Stimulated activated CD8-positive, alpha-beta memory T cell treated with anti-CD3 and anti-CD28 coated beads, Interleukin-2, amount 100 ng/mL, for 48 hours (primary cell): Measurements from ENCODE around the gene GPC6.

Experiments used
- DNase-seq, 2 donors: peaks; one replicate each; pipeline ENCODE4 v3.0.0-alpha.2; 2020; ENCODE audit warnings: low read depth in 2 of 2

Gene GPC6

GRCh38 chr13:94033830-94034642 is 807.4 kb downstream of the GPC6 start:
- no peak for DNase-seq

DNA sequence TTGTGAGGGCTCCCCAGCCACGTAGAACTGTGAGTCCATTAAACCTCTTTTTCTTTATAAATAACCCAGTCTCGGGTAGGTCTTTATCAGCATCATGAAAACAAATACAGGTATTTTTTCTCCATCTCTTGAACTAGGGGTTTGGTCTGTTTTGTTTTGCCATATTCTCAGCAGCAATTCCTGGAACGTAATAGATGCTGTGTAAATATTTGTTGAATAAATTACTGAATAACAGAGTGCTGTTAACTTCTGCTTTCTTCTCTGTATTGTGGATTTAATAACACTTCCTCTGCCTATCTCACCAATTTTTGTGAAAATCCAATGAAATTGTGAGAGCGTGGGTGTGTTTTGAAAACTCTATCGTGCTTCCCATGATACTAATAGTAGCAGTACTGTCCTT is 823.4 kb downstream of the GPC6 start:
- DNase-seq = no peak

GRCh38 chr13:94050686-94051085 is 824.1 kb downstream of the GPC6 start:
- DNase-seq = no peak

- DNase-seq = no peak
These were observed 827.5 kb downstream of the GPC6 start for GRCh38 chr13:94053986-94054593.

- DNase-seq = no peak
These were observed 829.9 kb downstream of the GPC6 start for GRCh38 chr13:94056362-94056990.

GRCh38 chr13:94057618-94058186 is 831.1 kb downstream of the GPC6 start:
- no peak for DNase-seq

GRCh38 chr13:94058821-94059360 is 832.3 kb downstream of the GPC6 start:
- DNase-seq = no peak

GRCh38 chr13:94061301-94061700 is 834.7 kb downstream of the GPC6 start:
- no peak for DNase-seq

GRCh38 chr13:94063096-94063495 is 836.5 kb downstream of the GPC6 start:
- DNase-seq = no peak

DNA sequence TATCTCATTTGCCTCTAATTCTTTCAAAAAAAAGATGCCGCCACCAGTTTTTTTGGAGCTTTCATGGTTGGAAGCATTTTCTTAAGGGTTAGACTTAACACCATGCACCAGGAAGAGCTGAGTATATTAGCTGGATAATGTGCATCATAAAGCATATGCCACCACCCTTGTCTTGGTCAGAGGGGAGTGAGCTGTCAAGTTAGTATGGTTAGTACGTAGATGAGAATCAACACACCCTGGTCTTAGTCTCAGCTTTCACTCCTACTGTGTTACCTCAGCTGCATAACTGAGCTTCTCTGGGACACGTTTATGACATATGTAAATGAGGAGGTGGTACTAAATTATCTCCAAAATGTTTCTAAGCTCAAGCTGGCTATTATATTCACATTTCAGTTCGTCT is 837.2 kb downstream of the GPC6 start:
- no peak for DNase-seq

GRCh38 chr13:94065741-94066140 is 839.1 kb downstream of the GPC6 start:
- no peak for DNase-seq

GRCh38 chr13:94073007-94073744 is 846.6 kb downstream of the GPC6 start:
- DNase-seq = no peak

- no peak for DNase-seq
These were observed 853.3 kb downstream of the GPC6 start for GRCh38 chr13:94079876-94080275.

- DNase-seq = no peak
These were observed 853.9 kb downstream of the GPC6 start for GRCh38 chr13:94080527-94080926.

DNA sequence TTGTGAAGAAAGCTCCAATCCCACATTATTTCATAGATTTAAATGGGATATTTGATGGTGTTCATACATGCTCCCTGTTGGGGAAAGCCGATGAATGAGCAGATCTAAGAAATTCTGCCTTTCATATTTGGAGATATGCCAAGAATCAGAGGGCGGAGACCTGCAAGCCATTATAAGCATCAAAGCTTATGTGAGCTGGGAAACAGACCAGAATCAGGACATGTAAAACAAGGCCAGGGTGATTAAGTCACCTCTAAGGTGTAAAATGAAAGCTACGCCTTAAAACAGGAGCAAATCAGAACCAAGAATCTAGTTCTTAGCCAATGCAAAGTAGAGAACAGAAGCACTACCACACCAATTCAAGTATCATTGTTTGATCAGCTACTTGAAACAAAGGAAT is 860.5 kb downstream of the GPC6 start:
- DNase-seq = no peak

GRCh38 chr13:94088742-94089141 is 862.1 kb downstream of the GPC6 start:
- DNase-seq = no peak

GRCh38 chr13:94090773-94091480 is 864.3 kb downstream of the GPC6 start:
- no peak for DNase-seq

DNA sequence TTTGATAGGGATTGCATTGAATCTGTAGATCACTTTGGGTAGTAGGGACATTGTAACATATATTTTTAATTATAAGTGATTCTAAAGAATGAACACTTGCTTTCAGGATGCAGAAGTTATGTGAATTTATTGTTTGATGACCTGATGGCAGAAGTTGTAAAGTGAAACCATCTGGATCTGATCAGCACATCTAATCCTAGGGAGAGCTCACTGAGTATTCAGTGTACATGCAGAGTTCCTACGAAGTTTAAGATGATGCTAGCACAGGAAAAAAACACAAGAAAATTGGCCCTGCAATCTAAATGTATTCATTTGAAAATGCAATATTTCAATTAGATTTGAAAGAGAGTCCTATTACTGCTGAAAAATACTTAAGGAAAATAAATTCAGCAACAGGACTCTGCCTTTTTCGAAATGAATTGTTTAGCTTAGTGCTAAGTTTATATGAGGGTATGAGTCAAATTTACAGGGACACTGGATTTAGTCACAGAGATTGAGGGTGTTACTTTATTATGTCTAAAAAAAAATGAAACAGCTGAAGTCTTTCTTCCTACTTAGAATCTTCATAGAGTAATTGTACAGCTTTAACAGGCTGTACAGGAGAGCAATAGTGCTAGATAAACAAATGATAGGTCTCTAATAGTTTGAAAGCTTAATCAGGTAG is 867.2 kb downstream of the GPC6 start:
- no peak for DNase-seq

GRCh38 chr13:94109715-94110374 is 883.2 kb downstream of the GPC6 start:
- no peak for DNase-seq

- DNase-seq = no peak
These were observed 885.6 kb downstream of the GPC6 start for GRCh38 chr13:94112227-94112626.
